GM21723 (cell line): Measurements from ENCODE around the gene SLC17A3.

Experiments
- ATAC-seq: cut with Tn5 transposase; IDR thresholded peaks from one replicate; pipeline ENCODE4 v1.9.1; 2021; ENCODE audit warnings: mild to moderate bottlenecking, moderate library complexity; ENCODE audit not compliant: unreplicated experiment

Gene SLC17A3

DNA sequence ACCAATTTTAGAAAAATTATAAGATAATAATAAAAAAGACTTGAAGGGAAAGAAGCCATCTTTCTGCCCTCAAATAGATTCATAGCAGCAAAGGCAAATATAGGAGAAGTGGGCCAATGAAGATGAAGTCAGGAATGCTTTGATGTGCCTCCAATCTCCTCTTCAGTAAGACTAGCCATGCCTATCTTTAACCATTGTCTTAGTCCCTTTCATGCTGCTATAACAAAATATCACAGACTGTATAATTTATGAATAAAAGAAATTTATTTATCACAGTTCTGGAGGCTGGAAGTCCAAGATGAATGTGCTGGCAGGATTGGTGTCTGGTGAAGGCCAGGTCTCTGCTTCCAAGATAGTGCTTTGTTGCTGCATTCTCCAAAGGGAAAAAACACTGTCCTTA, 18.8 kb upstream of the SLC17A3 start:
- no peak for ATAC-seq

GRCh38 chr6:25889877-25890853, 16.1 kb upstream of the SLC17A3 start:
- no peak for ATAC-seq

GRCh38 chr6:25888626-25889025, 14.6 kb upstream of the SLC17A3 start:
- no peak for ATAC-seq

GRCh38 chr6:25886066-25886465, 12.0 kb upstream of the SLC17A3 start:
- no peak for ATAC-seq

GRCh38 chr6:25883991-25884390, 9.9 kb upstream of the SLC17A3 start:
- ATAC-seq, result no peak

DNA sequence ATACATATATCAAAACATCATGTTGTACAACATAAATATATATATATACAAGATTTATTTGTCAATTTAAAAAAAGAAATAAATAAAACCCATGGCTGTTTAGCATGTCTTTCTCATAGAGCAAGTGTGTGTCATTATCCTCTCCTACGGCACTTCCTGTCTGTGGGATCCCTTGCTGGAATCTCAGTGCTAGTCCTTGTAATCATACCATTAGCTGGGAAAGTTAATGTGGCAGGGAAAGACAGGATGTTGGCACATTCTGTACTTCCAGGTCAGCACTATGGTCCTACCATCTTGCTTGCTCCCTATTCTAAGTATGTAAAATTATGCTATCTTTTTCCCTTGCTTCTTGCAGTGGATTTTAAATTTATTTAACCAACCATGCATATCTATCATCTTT, 9.5 kb upstream of the SLC17A3 start:
- no peak for ATAC-seq

DNA sequence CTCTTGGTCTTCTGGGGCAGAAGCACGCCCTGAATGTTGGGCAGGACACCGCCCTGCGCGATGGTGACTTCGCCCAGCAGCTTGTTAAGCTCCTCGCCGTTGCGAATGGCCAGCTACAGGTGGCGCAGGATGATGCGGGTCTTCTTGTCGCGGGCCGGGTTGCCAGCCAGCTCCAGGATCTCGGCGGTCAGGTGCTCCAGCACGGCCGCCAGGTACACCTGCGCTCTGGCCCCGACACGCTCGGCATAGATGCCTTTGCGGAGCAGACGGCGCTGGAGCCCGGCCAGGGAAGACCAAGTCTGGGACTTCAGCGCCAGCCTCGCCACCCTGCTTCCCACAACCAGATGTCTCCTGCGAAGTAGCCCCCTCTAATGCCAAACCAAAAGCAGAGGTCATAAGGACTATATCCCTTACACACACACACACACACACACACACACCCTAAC, 8.0 kb upstream of the SLC17A3 start:
- no peak for ATAC-seq

DNA sequence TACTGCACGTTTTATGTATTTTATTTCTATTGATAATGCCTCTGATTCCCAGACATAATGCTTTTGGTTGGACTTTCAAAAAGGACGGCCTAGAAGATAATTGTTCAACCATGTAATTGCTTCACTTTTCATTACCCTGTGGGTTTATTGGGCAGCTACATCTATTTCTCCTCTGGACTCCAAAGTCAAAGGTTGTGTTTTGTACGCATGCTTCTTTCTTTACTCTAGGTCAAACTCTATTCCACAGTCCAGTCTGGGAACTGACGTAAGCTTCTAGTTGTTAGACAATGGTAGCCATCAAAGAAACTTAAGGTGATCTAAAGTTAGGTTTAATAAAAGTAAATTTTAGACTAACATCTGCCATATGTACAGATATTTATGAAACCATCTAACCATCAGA, 6.6 kb upstream of the SLC17A3 start:
- ATAC-seq, result no peak

DNA sequence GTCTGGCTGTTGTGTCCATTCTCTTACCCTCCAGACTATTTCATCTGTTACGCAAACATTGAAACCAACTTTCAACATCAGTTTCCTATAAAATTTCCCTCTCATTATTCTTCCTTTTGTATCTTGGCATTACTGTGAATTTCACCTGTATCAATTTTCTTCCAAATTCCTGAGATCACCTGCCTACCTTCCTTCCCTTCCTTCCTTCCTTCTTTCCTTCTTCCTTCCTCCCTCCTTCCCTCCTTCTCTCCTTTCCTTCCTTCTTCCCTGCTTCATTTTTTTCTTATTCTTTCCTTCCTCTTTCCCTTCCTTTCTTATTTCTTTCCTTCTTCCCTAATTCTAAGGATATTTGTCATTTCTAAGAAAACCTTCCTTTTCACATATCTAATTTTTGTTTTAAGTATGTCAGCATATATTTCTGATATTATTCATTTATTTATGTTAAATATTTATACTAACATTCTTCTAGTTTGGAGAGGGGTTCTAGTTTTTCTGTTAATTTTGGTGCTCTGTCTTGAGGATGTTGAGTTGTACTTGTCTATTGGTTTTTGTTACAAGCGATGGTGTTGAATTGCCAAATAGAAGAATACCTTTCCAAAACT, 4.8 kb upstream of the SLC17A3 start:
- no peak for ATAC-seq

DNA sequence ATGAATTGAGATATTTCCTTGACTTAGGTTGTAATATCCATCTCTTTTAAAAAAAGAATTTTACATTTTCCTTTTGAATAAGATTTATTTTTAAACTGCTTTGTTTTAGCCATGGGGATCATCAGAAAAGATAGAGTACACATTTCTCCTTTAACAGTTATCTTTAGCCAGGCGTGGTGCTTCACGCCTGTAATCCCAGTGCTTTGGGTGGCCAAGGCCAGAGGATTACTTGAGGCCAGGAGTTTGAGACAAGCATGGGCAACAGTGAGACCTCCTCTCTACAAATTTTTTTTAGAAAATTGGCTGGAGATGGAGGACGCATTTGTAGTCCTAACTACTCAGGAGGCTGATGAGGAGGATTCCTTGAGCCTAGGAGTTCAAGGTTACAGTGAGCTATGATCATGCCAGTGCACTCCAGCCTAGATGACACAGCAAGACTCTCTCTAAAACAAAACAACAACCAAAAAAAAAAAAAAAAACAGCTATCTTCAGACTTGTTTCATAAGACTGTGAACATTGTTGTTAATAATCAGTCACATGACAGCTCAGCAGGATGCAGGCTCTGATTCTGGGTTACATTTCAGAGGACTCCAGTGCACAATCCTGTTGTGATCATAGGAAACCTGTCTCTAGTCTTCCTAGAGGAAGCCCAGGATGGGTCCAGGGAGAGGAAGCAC, 2.0 kb upstream of the SLC17A3 start:
- no peak for ATAC-seq

DNA sequence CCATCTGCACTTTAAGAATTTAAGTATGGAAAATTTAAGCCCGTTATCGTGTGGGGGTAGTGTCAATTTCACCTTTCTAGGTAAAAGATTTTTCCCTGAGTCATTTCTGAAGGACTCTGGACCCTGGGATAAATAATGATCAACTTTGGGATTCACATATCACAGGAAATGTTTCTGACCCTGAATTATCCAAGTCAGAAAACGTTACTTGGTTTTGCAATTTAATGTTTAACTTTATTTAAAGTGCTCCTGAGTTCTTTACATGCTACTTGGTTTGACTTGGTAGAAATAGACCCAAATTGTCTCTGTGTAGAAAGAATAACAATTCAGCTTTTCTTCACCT, 1.5 kb upstream of the SLC17A3 start:
- ATAC-seq, result no peak

DNA sequence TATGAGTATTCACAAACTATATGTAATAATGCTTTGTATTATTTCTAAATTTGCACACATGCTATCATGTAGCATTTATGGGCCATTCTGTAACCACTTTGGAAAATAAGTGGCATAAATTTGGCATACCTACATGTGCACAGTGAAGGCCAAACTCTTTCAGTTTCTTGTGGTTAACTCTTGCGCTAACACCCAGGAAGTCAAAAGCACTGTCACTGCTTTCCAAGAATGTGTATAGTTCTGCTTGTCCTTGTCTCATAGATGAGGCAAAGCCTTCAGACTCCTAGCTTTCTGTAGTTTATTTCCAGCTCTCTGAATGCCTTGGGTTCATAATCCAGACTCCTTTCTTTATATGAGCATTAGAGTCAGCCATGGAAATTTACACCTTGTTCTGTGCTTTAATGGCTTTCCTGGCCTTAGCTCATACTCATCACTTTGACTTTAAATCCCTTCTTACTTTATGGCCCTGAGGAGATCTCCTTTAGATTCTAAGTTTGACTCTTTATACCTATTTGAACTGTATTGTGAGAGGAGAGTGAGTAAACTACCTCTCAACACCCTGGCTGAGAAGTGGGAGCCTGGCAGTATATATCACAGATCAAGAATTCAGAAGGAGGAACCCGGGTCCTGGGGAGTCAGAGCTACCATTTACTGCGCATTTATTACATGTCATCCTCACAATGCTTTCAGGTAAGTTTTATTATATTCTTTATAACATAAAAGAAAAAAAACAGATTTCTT, 949 bp upstream of the SLC17A3 start:
- ATAC-seq, result no peak

GRCh38 chr6:25872814-25873213, 1.2 kb downstream of the SLC17A3 start:
- no peak for ATAC-seq

- no peak for ATAC-seq
Observed at GRCh38 chr6:25869840-25870239, 4.2 kb downstream of the SLC17A3 start.

DNA sequence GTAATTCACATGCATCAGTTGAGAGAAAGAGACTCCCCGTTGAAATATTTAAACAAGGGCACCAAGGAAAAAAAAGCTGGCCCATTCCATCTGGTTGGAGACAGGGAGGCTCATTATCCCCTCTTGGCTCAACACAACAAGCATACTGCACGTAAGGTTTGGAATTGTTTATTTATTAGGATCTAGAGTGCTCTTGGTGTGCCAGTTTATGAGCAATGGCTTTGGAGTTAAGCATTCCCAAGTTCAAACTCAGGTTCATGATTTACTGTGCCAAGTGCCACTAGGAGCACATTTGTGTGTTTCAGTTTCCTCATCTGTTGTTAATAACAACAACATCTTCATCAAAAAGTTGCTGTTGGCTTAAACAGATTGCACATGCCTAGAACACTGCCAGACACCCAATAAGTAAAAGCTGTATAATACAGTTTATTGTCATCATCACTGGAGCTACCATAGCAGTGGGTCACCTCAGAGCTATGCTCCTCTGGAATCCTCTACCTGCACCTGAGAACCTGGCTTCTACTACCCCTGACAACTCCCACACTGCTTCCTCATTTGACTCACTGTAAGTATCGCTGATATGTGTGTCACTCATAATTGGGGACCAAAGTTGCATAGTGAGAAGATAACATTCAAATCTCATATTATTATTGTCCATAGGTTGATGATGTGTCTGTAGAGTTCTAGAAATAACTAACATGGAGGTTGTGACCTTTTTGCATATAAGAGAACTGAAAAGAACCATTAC, 5.4 kb downstream of the SLC17A3 start:
- no peak for ATAC-seq

DNA sequence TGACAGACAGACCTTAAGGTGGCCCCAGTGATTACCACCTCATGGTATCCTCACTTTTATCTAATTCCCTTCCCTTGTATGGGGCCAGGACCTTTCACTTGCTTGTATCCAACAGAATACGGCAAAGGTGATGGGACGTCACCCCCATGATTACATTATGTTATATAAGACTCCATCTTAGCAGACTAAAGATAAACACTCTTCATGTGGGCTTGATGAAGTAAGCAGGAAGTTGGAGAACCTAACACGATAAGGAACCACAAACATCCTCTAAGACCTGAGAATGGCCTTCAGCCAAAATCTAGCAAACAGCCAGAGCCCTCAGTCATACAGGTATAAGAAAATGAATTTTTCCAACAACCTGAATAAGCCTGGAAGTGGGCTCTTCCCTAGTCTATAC, 8.0 kb downstream of the SLC17A3 start:
- no peak for ATAC-seq

DNA sequence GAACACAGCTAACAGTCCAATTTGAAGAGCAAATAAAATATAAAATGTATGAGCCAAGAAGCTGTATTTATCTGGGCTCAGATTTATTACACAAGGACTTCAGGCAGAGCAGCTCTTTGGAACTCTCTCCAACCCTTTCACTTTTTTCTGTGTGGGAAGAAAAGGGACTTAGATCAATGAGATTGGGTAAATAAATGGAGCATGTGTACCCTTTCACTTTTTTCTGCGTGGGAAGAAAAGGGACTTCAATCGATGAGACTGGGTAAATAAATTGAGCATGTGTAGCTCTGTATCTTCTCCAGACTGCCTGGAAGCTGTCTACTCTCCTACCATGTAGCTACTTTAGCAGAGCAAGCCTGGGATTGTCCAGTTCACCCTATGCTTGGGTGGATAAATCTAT, 10.7 kb downstream of the SLC17A3 start:
- no peak for ATAC-seq

DNA sequence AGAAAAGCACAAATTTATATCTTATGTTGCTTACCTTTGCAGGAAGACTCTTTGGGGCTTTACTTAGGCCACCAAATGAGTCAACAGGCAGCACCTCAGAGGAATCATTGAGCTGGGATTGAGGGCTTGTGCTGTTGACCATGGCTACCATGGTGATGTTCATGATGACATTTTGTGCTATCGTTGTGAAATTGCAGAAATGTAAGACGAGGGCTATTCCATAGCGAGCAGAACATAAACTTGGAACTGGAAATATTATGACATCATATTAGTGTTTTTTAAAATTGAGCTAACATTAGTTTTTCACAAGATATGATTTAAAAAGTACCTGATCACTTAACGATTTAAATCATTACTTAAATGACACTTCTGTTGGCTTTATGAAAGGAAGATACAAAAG, 11.8 kb downstream of the SLC17A3 start:
- no peak for ATAC-seq

GRCh38 chr6:25852756-25853155, 21.3 kb downstream of the SLC17A3 start:
- no peak for ATAC-seq

- ATAC-seq, result no peak
Observed at GRCh38 chr6:25851961-25852360, 22.1 kb downstream of the SLC17A3 start.
